MM.1S (cell line): ENCODE results near the gene POLRMT.

Experiments used
- CTCF ChIP-seq: fragments of 300-600 bp; sonication (generic); IDR thresholded peaks from 2 replicates; pipeline ENCODE4 v1.5.1; 2016; ENCODE audit warnings: antibody characterized with exemption, low read length, mixed read lengths
- EZH2 ChIP-seq: fragments of 300-600 bp; sonication (generic); optimal IDR thresholded peaks from 2 replicates; pipeline ENCODE3; 2017; ENCODE audit warnings: low read depth, mild to moderate bottlenecking, antibody characterized with exemption, low read length, mixed read lengths
- EZH2phosphoT487 ChIP-seq: fragments of 300-600 bp; sonication (generic); IDR thresholded peaks from 2 replicates; pipeline ENCODE4 v1.6.1; 2018; ENCODE audit warnings: antibody characterized with exemption, low read length

- TF ChIP-seq CTCF: no peak
- no peak for TF ChIP-seq EZH2
- TF ChIP-seq EZH2phosphoT487: no peak
Measured at GRCh38 chr19:677201-677600, 43.9 kb upstream of the POLRMT start.
